ENCODE results near the gene CKAP2L.

The CKAP2L gene

GRCh38 chr2:112791693-112792230 is 27.4 kb upstream of the CKAP2L start:
- DNase-seq: no peak

- no peak for DNase-seq
These were observed 26.6 kb upstream of the CKAP2L start for GRCh38 chr2:112791019-112791418.

- no peak for DNase-seq
These were observed 25.9 kb upstream of the CKAP2L start for GRCh38 chr2:112790305-112790704.

- DNase-seq: no peak
These were observed 24.8 kb upstream of the CKAP2L start for GRCh38 chr2:112789186-112789585.

GRCh38 chr2:112788653-112789052 is 24.2 kb upstream of the CKAP2L start:
- no peak for DNase-seq

- no peak for DNase-seq
These were observed 23.5 kb upstream of the CKAP2L start for GRCh38 chr2:112787729-112788393.

- DNase-seq: no peak
These were observed 22.9 kb upstream of the CKAP2L start for GRCh38 chr2:112787294-112787693.

- DNase-seq: no peak
These were observed 20.1 kb upstream of the CKAP2L start, which contains the start of gene IL1A for GRCh38 chr2:112784199-112785189. IL1A (minus strand) TSS chr2:112784493; CDS start chr2:112783770, 723 bp downstream.

- DNase-seq: no peak
These were observed 18.8 kb upstream of the CKAP2L start for GRCh38 chr2:112783187-112783714.

GRCh38 chr2:112782234-112782799 is 17.9 kb upstream of the CKAP2L start:
- DNase-seq: no peak

GRCh38 chr2:112779598-112779997 is 15.2 kb upstream of the CKAP2L start:
- DNase-seq: no peak

GRCh38 chr2:112777036-112777435 is 12.6 kb upstream of the CKAP2L start:
- no peak for DNase-seq

- no peak for DNase-seq
These were observed 11.7 kb upstream of the CKAP2L start for GRCh38 chr2:112776113-112776512.

GRCh38 chr2:112774536-112775285 is 10.3 kb upstream of the CKAP2L start:
- DNase-seq: no peak

GRCh38 chr2:112773556-112773955 is 9.1 kb upstream of the CKAP2L start:
- no peak for DNase-seq

GRCh38 chr2:112772911-112773475 is 8.6 kb upstream of the CKAP2L start:
- no peak for DNase-seq

- DNase-seq: no peak
These were observed 7.9 kb upstream of the CKAP2L start for GRCh38 chr2:112772322-112772721.

GRCh38 chr2:112768432-112768831 is 4.0 kb upstream of the CKAP2L start:
- no peak for DNase-seq

- no peak for DNase-seq
These were observed 3.4 kb upstream of the CKAP2L start for GRCh38 chr2:112767693-112768330.

GRCh38 chr2:112765251-112765650 is 842 bp upstream of the CKAP2L start:
- DNase-seq: no peak

- no peak for DNase-seq
These were observed 2.1 kb downstream of the CKAP2L start for GRCh38 chr2:112762276-112762675.

Data from stimulated activated CD4-positive, alpha-beta T cell treated with anti-CD3 and anti-CD28 coated beads, Interleukin-15, amount 100 ng/mL, for 24 hours (primary cell).